GM11168 (cell line): ENCODE measurements around the gene ZKSCAN3.

Experiments
- in situ Hi-C: fragments of 300-500 bp; cut with MboI; formaldehyde crosslinking; loops from one replicate; pipeline ENCODE4 v1.12.0; 2022; ENCODE audit warnings: low sequenced_read_pairs; ENCODE audit not compliant: unreplicated experiment

ZKSCAN3 gene

DNA sequence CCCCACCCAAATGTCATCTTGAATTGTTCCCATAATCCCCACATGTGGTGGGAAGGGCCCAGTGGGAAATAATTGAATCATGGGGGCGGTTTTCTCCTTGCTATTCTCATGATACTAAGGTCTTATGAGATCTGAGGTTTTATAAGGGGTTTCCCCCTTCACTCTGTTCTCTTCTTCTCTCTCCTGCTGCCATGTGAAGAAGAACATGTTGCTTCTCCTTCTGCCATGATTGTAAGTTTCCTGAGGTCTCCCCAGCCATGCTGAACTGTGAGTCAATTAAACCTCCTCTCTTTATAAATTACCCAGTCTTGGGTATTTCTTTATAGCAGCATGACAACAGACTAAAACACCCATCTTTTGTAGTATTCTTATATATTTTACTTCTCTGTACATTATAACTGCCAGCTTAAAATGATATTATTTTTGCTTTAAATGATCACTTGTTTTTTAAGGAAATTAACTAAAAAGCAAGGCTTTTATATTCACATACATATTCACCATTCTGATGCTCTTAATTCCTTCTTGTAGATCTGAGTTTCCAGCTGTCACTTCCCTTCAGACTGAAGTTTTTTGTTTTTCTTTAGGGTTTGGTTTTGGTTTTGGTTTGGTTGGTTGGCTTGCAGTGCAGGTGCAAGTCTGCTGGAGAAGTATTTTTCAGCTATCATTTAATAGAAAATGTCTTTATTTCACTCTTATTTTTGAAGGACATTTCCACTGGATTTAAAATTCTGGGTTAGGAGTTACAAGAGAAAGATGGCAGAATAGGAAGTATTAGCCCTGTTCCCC is 9.2 kb upstream of the ZKSCAN3 start:
- in situ Hi-C loops, result no loop called here

DNA sequence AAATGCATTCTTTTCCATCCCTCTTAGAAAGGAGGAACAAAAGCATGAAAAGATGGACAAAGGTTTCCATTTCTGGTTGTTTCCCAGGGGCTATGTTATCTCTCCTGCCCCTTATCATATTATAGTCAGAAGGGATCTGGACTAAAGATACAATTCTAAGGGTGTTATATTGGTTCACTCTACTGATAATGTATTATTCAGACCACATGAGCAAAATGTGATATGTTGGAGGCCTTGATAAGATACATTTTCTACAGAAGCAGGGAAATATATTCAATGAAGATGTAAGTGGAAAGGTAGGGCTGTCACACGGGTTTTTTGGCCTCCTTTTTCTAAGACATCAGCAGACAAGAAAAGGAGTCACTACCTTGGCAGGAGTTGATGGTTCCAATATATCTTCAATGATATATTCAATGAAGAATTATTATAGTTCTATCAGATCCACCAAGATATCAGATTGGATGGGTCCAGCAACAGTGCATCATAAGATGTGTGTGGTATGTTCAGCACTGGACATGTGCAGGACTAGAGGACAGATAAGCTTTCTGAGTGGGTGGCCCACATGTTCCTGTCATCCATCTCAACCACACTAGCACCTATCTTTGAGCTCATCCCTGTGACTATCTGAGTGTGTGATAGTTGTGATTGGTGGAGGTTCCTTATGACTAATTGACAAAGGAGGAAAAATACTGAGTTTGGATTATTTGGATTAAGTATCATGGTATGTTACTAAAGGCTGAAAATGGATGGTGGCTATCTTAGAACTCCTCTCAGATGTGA is 5.7 kb upstream of the ZKSCAN3 start:
- in situ Hi-C loops, result no loop called here

DNA sequence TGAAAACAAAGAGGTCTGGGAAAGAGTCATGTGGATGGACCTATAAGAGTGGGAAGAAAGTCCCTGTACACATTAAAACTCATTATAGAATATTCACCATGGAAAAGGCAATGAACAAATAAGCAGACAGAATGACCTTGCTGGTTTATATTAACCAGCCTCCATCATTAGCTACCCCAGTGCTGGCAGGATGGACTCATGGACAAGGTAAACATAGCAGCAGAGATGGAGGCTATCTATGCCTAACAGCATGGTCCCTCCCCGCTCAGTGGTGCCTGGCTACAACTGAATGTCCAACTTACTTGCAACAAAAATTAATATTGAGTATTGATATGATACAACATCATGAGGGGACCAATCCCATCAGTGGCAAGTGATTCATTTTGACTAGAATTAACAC is 4.5 kb upstream of the ZKSCAN3 start:
- in situ Hi-C loops, result no loop called here

DNA sequence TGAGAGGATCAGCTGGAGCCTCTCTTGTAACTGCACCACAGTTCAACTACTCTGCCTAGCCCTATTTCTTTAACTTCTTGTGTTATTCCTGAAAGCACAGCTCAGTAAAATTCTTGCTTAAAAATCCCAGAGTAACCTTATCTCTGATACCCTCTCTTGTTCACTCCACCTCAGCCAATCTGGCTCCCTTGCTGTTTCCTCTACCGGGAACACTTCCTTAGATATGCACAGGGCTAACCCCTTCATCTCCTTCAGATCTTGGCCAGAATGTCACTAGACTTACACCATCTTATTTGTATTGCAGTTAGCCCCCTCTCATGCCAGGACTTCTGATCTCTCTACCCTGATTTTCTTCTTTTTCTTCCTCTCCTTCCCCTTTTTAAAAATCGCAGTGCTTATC is 2.6 kb upstream of the ZKSCAN3 start:
- in situ Hi-C loops, result no loop called here

DNA sequence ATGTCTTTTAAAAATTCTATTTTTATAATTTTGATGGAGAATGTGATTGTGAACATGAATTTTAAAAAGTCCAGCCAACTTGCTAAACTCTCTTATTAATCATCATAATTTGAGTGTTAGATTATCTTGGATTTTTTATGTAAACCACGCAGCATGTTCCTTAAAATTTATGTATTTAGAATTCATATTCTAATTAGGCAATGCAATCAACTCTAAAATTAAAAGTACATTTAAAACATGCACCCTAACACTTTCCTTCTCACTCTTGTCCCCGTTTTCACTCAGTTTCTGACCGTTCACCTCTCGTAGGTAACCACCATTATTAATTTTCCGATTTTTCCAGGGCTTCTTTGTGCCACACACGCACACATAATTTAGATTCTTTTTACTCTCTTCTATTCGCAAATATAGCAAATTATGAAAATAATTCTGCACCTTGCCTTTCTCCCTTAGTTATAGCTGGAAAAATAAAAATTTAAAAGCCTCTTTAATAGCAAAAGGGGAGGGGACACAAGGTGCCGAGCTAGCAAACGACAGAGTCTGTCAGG is 329 bp upstream of the ZKSCAN3 start:
- in situ Hi-C loops, result no loop called here

DNA sequence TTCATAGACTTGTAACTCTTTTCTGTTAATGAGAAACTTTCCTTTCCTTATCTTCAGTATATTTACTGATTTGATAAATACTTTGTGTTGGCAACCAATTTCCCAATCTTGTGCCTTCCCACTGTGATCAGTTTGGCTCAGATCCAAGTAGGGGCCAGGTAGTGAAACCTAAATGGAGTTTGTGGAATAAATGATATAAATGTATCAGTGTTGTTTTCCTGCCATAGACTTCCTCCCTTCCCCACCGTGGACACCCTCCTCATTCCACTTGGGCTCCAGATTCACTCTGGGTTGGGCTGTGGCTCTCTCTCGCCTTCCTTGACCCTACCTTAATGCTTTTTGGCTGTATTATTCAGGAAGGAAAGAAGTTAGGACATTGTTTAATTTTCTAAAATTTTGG is 1.3 kb downstream of the ZKSCAN3 start:
- in situ Hi-C loops, result loop anchor here (10.0 to 25.0 kb wide), 2 partner anchors 86 to 439 kb away; partner anchors contain the start of genes OR2B2 and ZSCAN26

DNA sequence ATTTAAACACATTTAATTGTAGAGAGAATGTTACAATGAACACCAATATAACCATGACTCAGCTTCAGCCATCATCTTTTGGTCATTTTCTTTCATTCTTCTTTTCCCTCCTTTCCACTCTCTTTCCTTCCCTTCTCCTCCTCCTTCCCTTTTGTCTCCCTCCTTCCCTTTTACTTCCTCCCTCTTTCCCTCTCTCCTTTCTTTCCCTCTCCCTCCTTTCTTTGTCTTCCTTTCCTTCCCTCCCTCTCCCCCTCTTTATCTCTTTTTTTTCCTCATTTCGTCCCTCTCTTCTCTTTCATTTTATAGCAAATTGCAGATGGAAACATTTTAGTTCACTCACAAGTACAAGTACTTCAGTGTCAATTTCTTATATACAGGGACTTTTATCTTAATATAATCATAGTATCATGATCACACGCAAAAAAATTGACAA is 1.8 kb downstream of the ZKSCAN3 start:
- in situ Hi-C loops, result loop anchor here (10.0 to 25.0 kb wide), 2 partner anchors 87 to 439 kb away; partner anchors contain the start of genes OR2B2 and ZSCAN26

DNA sequence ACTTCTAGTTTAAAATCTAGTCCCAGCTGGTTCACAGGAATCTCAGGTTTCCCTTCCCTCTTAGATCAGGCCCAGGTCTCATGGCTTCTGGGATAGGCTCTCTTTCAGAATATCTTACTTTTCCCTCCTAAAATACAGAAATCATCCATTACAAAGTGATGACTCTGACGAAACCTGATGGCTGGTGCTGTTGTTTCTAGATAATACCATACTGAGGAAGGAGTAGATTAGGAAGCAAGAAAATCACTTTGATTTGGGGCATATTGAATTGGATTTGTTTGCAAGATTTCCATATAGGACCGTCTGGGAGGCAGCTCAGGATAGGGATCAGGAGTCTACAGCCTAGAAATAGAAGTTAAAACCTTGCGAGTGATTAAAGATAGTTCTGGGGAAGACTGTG is 3.6 kb downstream of the ZKSCAN3 start:
- in situ Hi-C loops, result loop anchor here (10.0 to 25.0 kb wide), 2 partner anchors 89 to 441 kb away; partner anchors contain the start of genes OR2B2 and ZSCAN26

DNA sequence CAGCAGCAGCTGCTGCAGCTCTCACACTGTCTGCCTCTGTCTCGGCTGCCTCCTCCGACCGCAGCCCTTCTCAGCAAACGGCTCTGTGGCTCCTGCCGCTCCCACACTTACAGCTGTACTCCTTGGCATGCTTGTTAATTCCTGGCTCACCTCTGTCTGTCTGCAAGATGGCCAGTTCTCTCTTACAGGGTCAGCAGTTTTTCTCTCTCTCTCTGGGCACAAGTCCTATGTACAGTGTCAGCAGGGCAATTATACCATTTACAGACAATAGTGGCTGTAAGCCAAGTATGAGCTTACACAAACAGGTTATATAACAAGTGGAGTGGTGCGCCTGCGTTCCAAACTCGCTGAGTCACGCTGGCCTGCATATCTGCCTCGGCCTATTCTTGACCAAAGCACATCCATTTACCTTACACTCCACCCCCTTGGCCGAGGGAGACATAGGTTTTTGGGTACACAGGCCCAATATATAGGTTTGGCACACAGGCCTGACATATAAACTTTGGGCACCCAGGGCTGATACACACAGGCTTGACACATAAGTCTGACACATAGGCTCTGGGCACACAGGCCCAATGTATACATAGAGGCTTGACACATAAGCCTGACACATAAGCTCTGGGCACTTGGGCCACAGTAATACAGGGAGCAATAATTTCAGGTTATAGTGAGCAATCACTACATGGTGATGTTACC is 4.4 kb downstream of the ZKSCAN3 start:
- in situ Hi-C loops, result loop anchor here (10.0 to 25.0 kb wide), 2 partner anchors 89 to 442 kb away; partner anchors contain the start of genes OR2B2 and ZSCAN26

DNA sequence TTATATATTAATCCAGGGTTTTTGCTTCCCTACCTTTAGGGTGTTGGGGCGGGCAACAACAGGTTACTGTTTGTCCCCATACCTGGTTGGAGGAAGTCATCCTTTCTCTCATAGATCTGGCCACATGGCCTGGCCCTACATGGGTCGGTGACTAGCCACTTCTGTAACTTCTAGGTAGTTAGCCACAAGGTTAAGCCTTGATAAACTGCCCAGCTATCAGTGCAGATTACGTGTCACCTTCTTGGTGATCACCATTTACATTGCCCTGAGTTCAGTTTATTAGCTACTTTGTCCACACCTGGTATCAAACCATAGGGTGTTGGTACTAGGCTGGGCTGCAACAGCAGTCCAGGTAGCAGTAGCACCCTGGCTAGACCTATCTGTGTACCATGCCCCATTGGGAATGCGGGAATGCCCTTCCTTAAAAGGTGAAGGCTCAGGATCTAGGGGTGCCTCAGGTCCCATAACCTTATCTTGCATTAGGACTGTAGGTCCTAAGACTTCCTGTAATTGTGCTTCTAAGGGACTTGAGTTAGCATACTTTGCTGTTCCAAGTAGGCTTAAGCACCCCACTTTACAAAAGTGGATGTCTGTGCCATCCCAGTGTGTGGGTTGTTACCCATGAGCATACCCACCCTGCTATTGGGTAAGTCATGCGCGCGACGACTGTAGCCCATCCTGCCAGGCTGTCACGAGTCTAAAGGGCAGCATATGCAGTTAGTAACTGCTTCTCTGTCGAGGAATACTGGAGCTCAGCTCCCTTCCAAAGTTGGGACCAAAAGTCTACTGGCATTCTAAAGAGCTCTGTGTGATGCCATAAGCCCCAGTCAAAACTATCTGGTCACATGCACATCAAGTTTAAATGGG is 5.2 kb downstream of the ZKSCAN3 start:
- in situ Hi-C loops, result loop anchor here (10.0 to 25.0 kb wide), 2 partner anchors 90 to 443 kb away; partner anchors contain the start of genes OR2B2 and ZSCAN26

DNA sequence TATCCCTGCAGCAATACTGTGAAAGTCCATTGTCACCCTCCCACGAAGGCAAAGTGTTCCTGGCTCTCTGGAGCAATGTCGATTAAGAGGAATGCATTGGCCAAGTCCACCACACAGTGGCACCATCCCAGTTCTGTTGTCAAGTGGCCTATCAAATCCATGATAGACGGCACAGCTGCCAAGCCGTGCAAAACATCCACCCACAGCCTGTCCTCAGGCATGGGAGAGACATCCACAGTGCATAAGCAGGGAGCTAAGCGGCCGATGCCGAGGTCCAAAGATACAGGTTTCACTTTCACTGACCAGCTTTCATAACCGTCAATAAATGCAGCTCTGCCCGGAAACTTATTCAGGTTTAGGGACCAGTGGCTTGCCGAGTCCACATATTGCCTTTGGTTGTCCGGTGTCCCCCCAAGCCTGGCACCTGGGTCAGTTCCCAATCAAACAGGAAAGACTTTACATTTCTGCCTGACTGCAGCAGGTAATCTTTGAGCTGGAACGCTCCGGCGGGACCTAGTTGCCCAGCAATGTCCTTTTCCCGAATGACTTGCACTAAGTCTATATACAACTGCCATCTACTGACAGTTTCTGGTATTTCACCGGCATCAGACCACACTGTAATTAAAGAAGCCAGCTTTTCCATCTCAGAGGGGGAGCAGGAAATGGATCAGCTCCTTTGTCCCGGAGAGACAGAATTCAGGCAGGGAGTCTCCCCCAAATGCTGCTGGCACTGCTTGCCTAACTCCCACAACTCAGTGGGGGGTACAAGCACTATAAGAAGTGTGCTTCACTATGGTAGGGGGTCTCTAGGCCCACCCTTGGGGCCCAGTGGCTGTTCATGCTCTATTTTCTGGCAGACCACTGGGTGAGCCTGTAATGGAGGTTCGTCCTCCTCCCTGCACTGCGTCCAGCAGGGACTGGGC is 6.3 kb downstream of the ZKSCAN3 start:
- in situ Hi-C loops, result loop anchor here (10.0 to 25.0 kb wide), 2 partner anchors 91 to 444 kb away; partner anchors contain the start of genes OR2B2 and ZSCAN26

DNA sequence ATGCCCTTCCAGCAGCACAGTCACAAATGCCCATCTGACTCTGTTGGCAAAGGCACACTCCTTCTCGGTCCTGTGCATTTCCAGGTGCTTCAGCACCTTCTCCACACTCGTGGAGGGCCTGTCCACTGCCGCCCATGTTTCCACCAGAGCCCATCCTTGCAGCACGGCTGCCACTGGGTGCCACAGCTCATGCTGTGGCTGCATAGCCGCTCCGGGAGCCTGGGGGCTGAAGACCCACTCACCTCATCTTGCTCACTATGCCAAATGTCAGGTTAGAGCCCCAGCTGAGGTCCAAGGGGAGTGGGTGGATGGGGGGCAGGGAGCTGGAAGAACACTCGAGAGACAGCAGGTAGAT is 6.9 kb downstream of the ZKSCAN3 start:
- in situ Hi-C loops, result loop anchor here (10.0 to 25.0 kb wide), 2 partner anchors 92 to 444 kb away; partner anchors contain the start of genes OR2B2 and ZSCAN26

DNA sequence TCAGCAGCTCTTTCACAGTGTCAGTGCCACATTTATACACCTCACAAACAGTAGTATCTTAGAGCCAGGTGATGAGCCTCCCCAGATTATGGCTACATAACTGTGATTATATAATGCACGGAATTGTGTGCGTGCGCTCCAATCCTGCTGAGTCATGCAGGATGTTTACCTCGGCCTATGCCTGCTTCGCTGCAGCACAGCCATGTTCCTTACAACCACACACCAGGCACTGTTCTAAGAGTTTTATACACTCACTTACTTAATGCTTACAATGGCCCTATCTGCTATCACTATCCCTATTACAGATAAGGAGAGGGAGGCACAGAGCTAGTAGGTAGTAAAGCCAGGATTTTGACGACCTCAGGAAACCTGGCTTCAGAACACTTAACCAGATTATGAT is 7.3 kb downstream of the ZKSCAN3 start:
- in situ Hi-C loops, result loop anchor here (10.0 to 25.0 kb wide), 2 partner anchors 92 to 445 kb away; partner anchors contain the start of genes OR2B2 and ZSCAN26

DNA sequence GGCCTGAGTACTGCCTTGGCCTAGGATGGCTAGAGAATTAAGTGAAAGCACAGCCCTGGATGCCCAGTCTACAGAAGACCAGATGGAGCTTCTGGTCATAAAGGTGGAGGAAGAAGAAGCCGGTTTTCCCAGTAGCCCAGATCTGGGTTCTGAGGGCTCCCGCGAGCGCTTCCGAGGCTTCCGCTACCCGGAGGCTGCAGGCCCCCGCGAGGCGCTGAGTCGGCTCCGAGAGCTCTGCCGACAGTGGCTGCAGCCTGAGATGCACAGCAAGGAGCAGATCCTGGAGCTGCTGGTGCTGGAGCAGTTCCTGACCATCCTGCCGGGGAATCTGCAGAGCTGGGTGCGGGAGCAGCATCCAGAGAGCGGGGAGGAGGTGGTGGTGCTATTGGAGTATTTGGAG is 9.8 kb downstream of the ZKSCAN3 start:
- in situ Hi-C loops, result loop anchor here (10.0 to 25.0 kb wide), 2 partner anchors 95 to 447 kb away; partner anchors contain the start of genes OR2B2 and ZSCAN26

DNA sequence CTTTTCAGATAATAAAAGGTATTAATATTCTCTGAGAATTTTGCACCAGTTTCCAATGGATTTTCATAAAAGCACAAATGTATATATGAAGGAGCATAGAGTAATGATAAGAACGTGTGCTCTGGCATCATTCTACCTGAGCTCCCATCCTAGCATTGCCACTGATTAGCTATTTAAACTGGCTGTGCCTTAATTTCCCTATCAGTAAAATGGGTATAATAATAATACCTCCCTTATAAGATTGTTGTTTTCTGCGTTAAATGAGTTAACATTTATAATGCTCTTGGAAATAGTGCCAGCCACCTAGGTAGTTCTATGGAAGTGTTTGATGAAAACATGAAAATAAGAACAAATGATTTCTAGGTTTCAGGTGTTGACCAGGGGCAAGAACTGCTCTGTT is 11.2 kb downstream of the ZKSCAN3 start:
- in situ Hi-C loops, result loop anchor here (25.0 kb wide), 1 partner anchor 449 kb away; the partner anchor contains the start of gene OR2B2

DNA sequence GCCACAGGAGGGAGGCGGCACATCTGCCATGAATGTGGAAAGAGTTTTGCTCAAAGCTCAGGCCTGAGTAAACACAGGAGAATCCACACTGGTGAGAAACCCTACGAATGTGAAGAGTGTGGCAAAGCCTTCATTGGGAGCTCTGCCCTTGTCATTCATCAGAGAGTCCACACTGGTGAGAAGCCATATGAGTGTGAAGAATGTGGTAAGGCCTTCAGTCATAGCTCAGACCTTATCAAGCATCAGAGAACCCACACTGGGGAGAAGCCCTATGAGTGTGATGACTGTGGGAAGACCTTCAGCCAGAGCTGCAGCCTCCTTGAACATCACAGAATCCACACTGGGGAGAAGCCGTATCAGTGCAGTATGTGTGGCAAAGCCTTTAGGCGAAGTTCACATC is 15.8 kb downstream of the ZKSCAN3 start:
- in situ Hi-C loops, result loop anchor here (5.0 to 25.0 kb wide), 2 partner anchors 233 to 453 kb away; partner anchors contain the start of gene OR2B2

DNA sequence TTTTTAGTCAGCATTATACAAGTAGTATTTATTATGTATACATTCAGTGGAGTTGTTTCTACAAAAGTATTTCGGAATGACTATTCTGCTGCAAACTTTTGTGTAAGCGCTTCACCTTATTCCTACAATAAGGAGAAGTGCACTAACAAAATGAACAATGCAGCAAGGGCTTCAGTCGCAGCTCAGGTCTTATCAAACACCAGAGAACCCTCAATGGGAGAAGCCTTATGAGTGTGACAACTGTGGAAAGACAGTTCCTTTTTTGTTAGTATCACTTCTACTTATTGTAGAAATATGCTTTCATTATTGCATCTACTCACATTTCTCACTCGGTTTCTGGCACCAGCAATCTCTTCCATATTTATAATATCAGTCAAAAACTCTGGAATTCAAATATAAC is 18.8 kb downstream of the ZKSCAN3 start:
- in situ Hi-C loops, result loop anchor here (5.0 to 25.0 kb wide), 2 partner anchors 236 to 456 kb away; partner anchors contain the start of gene OR2B2
